HCT116 (cell line): Measurements from ENCODE around the gene KLHL34. TPM values are rescaled to one million over a fixed set of nuclear protein-coding genes. Genes with fewer than 3 reads are reported as not detected.

ENCODE experiments used
- ATAC-seq: fragments of 200-7000 bp; cut with Tn5 transposase; 2 replicates; pipeline ENCODE4 v1.9.1; 2020; ENCODE audit warnings: mild to moderate bottlenecking, moderate library complexity
- BruUV-seq: library from RNA; stranded (reverse); fragments of 400-500 nt; replicated peaks from 2 replicates; lab custom pipeline; 2021; lab: Mats Ljungman, UMichigan
- CTCF ChIA-PET: fragments of 300-600 bp; sonication (Branson Sonifier 250); formaldehyde crosslinking; loops from one replicate; lab custom pipeline; 2021; ENCODE audit warnings: antibody characterized with exemption; lab: Charles Lee
- POLR2A ChIA-PET: fragments of 300-600, 350-600 bp; sonication (Branson Sonifier 250); formaldehyde crosslinking; loops from one replicate; lab custom pipeline; 2021; ENCODE audit warnings: antibody characterized with exemption; lab: Charles Lee
- RAD21 ChIA-PET, 2 experiments: fragments of 300-600 bp; sonication (Branson Sonifier 250); formaldehyde crosslinking; loops; one replicate each; lab custom pipeline; 2023; ENCODE audit warnings: low total read pairs in 2 of 2; ENCODE audit not compliant: uncharacterized antibody in 2 of 2, unreplicated experiment in 2 of 2, low non-redundant PET in 1 of 2; lab: Charles Lee
- DNase-seq: peaks from one replicate; pipeline ENCODE4 v3.0.0-alpha.2; 2010; ENCODE audit warnings: low read depth, low spot score
- H2AFZ ChIP-seq: fragments of 200-600 bp; shearing (Covaris generic), sonication (generic); 2 replicates; pipeline ENCODE4 v1.6.1; 2017; ENCODE audit warnings: low read depth, mixed run types, mixed read lengths, antibody characterized with exemption, low read length; ENCODE audit not compliant: poor library complexity, severe bottlenecking
- H3K27ac ChIP-seq: 2 replicates; pipeline ENCODE4 v1.5.1; 2012; ENCODE audit warnings: low read depth, low read length
- H3K27me3 ChIP-seq: fragments of 200-600 bp; sonication (generic); 2 replicates; pipeline ENCODE4 v1.6.1; 2016; ENCODE audit warnings: mixed run types, low read length, mixed read lengths; ENCODE audit not compliant: insufficient read depth
- H3K36me3 ChIP-seq, 2 experiments: fragments of 200-500 bp in 1 of 2; fragments of 200-600 bp in 1 of 2; sonication (Bioruptor generic) in 1 of 2; sonication (generic) in 1 of 2; 2 replicates each; pipeline versions ENCODE4 v1.5.1 to v1.6.1; 2014 to 2016; ENCODE audit warnings: low read length in 2 of 2, inconsistent platforms in 1 of 2, mixed read lengths in 1 of 2, mixed run types in 1 of 2; ENCODE audit not compliant: insufficient read depth in 2 of 2, control insufficient read depth in 1 of 2
- H3K4me1 ChIP-seq, 2 experiments: fragments of 200-600 bp in 1 of 2; sonication (generic) in 1 of 2; 2 replicates each; pipeline versions ENCODE4 v1.5.1 to v1.6.1; 2012 to 2017; ENCODE audit warnings: low read length in 2 of 2, inconsistent platforms in 1 of 2, mild to moderate bottlenecking in 1 of 2, mixed read lengths in 1 of 2, mixed run types in 1 of 2, moderate library complexity in 1 of 2; ENCODE audit not compliant: insufficient read depth in 2 of 2, control insufficient read depth in 1 of 2
- H3K4me2 ChIP-seq: fragments of 200-600 bp; sonication (generic); 2 replicates; pipeline ENCODE4 v1.6.1; 2017; ENCODE audit warnings: mixed run types, low read length, mixed read lengths
- H3K4me3 ChIP-seq, 2 experiments: fragments of 200-600 bp in 1 of 2; sonication (generic) in 1 of 2; replicated peaks in 1 of 2; 2 replicates each; pipeline ENCODE4 v1.5.1; 2011 to 2016; ENCODE audit warnings: low read length in 2 of 2, control low read depth in 1 of 2, low read depth in 1 of 2, mild to moderate bottlenecking in 1 of 2, mixed read lengths in 1 of 2, mixed run types in 1 of 2
- H3K79me2 ChIP-seq: fragments of 200-600 bp; sonication (generic); 2 replicates; pipeline ENCODE4 v1.6.1; 2017; ENCODE audit warnings: mild to moderate bottlenecking, mixed run types, low read length, moderate library complexity, mixed read lengths; ENCODE audit not compliant: insufficient read depth
- H3K9ac ChIP-seq: fragments of 200-600 bp; sonication (generic); 2 replicates; pipeline ENCODE4 v1.6.1; 2016; ENCODE audit warnings: low read length, mixed read lengths
- H3K9me2 ChIP-seq: fragments of 200-600 bp; sonication (generic), shearing (Covaris generic); 2 replicates; pipeline ENCODE4 v1.6.1; 2017; ENCODE audit warnings: mixed run types, mild to moderate bottlenecking, moderate library complexity; ENCODE audit not compliant: insufficient read depth
- H3K9me3 ChIP-seq, 2 experiments: fragments of 200-500 bp in 1 of 2; fragments of 200-600 bp in 1 of 2; sonication (Bioruptor generic) in 1 of 2; sonication (generic) in 1 of 2; 2 replicates each; pipeline ENCODE4 v1.6.1; 2014 to 2017; ENCODE audit warnings: low read length in 2 of 2, mixed read lengths in 2 of 2, inconsistent platforms in 1 of 2, low read depth in 1 of 2, mild to moderate bottlenecking in 1 of 2, mixed run types in 1 of 2, moderate library complexity in 1 of 2; ENCODE audit not compliant: control insufficient read depth in 1 of 2, insufficient read depth in 1 of 2
- H4K20me1 ChIP-seq: fragments of 200-600 bp; sonication (generic), shearing (Covaris generic); 2 replicates; pipeline ENCODE4 v1.6.1; 2017; ENCODE audit warnings: mixed run types, mild to moderate bottlenecking, moderate library complexity; ENCODE audit not compliant: insufficient read depth
- CBX3 ChIP-seq: IDR thresholded peaks from 2 replicates; pipeline ENCODE4 v1.6.1; 2012; ENCODE audit warnings: low read depth
- EGR1 ChIP-seq: IDR thresholded peaks from 2 replicates; pipeline ENCODE4 v1.6.1; 2012; ENCODE audit warnings: low read depth
- POLR2AphosphoS5 ChIP-seq: IDR thresholded peaks from 2 replicates; pipeline ENCODE4 v1.6.1; 2011; ENCODE audit warnings: mild to moderate bottlenecking, low read depth, low read length, moderate library complexity
- RAD21 ChIP-seq: IDR thresholded peaks from 2 replicates; pipeline ENCODE4 v1.6.1; 2012; ENCODE audit warnings: low read depth, mild to moderate bottlenecking
- SP1 ChIP-seq: IDR thresholded peaks from 2 replicates; pipeline ENCODE4 v1.6.1; 2012; ENCODE audit warnings: low read depth
- intact Hi-C: fragments of 100-400 bp; cut with micrococcal nuclease; formaldehyde crosslinking; loops from 2 replicates; pipeline ENCODE4 v1.10.0; 2022
- total RNA-seq: library from RNA; stranded (reverse); gene quantifications from one replicate; pipeline ENCODE4 v1.2.1, GENCODE V29; 2021; ENCODE audit not compliant: unreplicated experiment
- TF ChIP-seq, protein P1 (sequence below): IDR thresholded peaks from 2 replicates; pipeline ENCODE4 v1.6.1; 2012; ENCODE audit warnings: low read depth
- TF ChIP-seq, protein P2 (sequence below): IDR thresholded peaks from 2 replicates; pipeline ENCODE4 v1.6.1; 2012
- TF ChIP-seq, protein P3 (sequence below), 3 experiments: fragments of 200-600 bp in 1 of 3; sonication (generic) in 1 of 3; IDR thresholded peaks in 2 of 3; conservative IDR thresholded peaks in 1 of 3; 2 replicates each; pipeline ENCODE4 v1.5.1; 2012 to 2017; ENCODE audit warnings: low read depth in 2 of 3, low read length in 2 of 3, antibody characterized with exemption in 1 of 3, borderline replicate concordance in 1 of 3, control low read depth in 1 of 3, mild to moderate bottlenecking in 1 of 3, mixed read lengths in 1 of 3, mixed run types in 1 of 3, moderate library complexity in 1 of 3; ENCODE audit not compliant: insufficient read depth in 1 of 3
- TF ChIP-seq, protein P4 (sequence below): IDR thresholded peaks from 2 replicates; pipeline ENCODE4 v1.6.1; 2011; ENCODE audit warnings: mild to moderate bottlenecking, low read length, moderate library complexity; ENCODE audit not compliant: insufficient replicate concordance; ENCODE audit errors: extremely low read depth

KLHL34 gene
- total RNA-seq, 1 experiment from 2014 or later = not detected

DNA sequence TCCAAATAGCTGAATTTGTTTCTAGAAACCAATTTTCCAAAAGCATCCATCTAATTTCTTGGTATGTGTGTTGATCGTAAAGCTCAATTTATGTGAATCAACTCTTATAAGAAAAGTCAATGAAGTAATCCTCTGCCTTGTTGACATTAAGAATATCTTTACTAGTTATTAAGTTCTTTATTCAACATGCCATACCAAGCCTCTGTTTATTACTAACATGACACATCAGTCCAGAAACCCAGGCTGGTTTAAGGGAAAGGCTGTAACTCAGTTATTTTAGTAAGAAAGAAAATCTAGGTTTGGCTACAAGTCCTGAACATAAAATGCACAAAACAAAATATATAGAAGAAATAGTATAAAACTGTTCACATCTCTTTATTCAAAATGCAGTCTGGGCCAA, 48.0 kb downstream of the KLHL34 start:
- no peaks in the 10 kb centered on the region for H3K27me3 ChIP-seq
- DNase-seq = no peak
- no peak for ATAC-seq
- no peak overlapping the region for H3K9ac ChIP-seq
- no peak overlapping the region for H3K27ac ChIP-seq
- BruUV-seq = no TSS peak
- RAD21 ChIA-PET = no interaction called here
- TF ChIP-seq, protein P1, sequence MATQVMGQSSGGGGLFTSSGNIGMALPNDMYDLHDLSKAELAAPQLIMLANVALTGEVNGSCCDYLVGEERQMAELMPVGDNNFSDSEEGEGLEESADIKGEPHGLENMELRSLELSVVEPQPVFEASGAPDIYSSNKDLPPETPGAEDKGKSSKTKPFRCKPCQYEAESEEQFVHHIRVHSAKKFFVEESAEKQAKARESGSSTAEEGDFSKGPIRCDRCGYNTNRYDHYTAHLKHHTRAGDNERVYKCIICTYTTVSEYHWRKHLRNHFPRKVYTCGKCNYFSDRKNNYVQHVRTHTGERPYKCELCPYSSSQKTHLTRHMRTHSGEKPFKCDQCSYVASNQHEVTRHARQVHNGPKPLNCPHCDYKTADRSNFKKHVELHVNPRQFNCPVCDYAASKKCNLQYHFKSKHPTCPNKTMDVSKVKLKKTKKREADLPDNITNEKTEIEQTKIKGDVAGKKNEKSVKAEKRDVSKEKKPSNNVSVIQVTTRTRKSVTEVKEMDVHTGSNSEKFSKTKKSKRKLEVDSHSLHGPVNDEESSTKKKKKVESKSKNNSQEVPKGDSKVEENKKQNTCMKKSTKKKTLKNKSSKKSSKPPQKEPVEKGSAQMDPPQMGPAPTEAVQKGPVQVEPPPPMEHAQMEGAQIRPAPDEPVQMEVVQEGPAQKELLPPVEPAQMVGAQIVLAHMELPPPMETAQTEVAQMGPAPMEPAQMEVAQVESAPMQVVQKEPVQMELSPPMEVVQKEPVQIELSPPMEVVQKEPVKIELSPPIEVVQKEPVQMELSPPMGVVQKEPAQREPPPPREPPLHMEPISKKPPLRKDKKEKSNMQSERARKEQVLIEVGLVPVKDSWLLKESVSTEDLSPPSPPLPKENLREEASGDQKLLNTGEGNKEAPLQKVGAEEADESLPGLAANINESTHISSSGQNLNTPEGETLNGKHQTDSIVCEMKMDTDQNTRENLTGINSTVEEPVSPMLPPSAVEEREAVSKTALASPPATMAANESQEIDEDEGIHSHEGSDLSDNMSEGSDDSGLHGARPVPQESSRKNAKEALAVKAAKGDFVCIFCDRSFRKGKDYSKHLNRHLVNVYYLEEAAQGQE = no peak
- TF ChIP-seq, protein P2, sequence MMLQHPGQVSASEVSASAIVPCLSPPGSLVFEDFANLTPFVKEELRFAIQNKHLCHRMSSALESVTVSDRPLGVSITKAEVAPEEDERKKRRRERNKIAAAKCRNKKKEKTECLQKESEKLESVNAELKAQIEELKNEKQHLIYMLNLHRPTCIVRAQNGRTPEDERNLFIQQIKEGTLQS = no peak
- no peak for TF ChIP-seq RAD21
- TF ChIP-seq, protein P3, sequence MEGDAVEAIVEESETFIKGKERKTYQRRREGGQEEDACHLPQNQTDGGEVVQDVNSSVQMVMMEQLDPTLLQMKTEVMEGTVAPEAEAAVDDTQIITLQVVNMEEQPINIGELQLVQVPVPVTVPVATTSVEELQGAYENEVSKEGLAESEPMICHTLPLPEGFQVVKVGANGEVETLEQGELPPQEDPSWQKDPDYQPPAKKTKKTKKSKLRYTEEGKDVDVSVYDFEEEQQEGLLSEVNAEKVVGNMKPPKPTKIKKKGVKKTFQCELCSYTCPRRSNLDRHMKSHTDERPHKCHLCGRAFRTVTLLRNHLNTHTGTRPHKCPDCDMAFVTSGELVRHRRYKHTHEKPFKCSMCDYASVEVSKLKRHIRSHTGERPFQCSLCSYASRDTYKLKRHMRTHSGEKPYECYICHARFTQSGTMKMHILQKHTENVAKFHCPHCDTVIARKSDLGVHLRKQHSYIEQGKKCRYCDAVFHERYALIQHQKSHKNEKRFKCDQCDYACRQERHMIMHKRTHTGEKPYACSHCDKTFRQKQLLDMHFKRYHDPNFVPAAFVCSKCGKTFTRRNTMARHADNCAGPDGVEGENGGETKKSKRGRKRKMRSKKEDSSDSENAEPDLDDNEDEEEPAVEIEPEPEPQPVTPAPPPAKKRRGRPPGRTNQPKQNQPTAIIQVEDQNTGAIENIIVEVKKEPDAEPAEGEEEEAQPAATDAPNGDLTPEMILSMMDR (IDR thresholded peaks at IDR 0.05 in 2 of 3, conservative IDR thresholded peaks at IDR 0.05 in 1 of 3; ENCODE audit: borderline replicate concordance in 1 of 3, insufficient read depth in 1 of 3, low read depth in 2 of 3, low read length in 2 of 3) = no peak
- TF ChIP-seq CBX3 = no peak
- TF ChIP-seq POLR2AphosphoS5 = no peak
- no peak for TF ChIP-seq EGR1
- no peak for TF ChIP-seq SP1
- TF ChIP-seq, protein P4, sequence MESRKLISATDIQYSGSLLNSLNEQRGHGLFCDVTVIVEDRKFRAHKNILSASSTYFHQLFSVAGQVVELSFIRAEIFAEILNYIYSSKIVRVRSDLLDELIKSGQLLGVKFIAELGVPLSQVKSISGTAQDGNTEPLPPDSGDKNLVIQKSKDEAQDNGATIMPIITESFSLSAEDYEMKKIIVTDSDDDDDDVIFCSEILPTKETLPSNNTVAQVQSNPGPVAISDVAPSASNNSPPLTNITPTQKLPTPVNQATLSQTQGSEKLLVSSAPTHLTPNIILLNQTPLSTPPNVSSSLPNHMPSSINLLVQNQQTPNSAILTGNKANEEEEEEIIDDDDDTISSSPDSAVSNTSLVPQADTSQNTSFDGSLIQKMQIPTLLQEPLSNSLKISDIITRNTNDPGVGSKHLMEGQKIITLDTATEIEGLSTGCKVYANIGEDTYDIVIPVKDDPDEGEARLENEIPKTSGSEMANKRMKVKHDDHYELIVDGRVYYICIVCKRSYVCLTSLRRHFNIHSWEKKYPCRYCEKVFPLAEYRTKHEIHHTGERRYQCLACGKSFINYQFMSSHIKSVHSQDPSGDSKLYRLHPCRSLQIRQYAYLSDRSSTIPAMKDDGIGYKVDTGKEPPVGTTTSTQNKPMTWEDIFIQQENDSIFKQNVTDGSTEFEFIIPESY = no peak
- POLR2A ChIA-PET = no interaction called here
- H3K36me3 ChIP-seq = no peaks in the 10 kb centered on the region
- H3K4me2 ChIP-seq = no peak overlapping the region
- no peak overlapping the region for H3K4me3 ChIP-seq
- CTCF ChIA-PET = no interaction called here
- intact Hi-C loops = no loop called here
- no peak overlapping the region for H2AFZ ChIP-seq
- no peaks in the 10 kb centered on the region for H3K79me2 ChIP-seq
- H3K9me2 ChIP-seq = no peaks in the 10 kb centered on the region
- H3K9me3 ChIP-seq = no peaks in the 10 kb centered on the region
- no peaks in the 10 kb centered on the region for H3K4me1 ChIP-seq
- H4K20me1 ChIP-seq = no peaks in the 10 kb centered on the region
